ENCODE results near the gene EIF4E2.
"Not testable (repeated sequence)": the region's sequence is repeated elsewhere in the genome, so short reads cannot be mapped to it uniquely, and the experiment has no call there.

EIF4E2 gene

DNA sequence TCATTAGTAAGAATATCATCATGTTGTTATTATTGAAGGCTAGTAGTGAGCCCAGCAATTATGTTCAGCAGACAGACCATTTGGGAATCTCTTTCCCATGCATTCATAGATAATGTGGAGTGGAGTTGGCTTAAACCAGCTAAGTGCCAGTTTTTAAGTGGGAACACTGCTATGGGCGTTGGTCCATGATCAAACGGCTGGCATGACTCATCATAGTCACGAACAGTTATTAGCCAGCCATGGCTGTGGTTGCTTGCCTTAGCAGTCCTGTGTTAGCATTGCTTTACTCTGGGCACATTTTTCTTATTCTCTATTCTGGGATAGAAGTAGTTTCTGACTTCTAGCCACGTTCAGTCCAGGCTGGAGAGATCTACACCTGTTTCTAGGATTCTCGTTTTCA is 17.7 kb downstream of the EIF4E2 start:
- DNase-seq (ENCODE audit: low spot score), result no peak

- DNase-seq (ENCODE audit: low spot score), result no peak
Observed at GRCh38 chr2:232569541-232569940, 19.1 kb downstream of the EIF4E2 start.

DNA sequence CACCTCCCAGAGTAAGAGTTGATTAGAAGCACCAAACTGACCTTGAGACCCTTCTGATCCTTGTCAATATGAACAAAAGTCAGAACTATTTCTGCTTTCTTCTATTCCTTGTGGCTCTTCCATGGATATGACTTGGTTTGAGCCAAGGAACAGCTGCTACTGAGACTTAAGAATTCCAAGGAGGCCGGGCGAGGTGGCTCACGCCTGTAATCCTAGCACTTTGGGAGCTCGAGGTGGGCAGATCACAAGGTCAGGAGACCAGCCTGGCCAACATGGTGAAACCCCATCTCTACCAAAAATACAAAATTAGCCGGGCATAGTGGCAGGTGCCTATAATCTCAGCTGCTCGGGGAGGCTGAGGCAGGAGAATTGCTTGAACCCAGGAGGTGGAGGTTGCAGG is 20.0 kb downstream of the EIF4E2 start:
- DNase-seq (ENCODE audit: low spot score), result not testable (repeated sequence)

GRCh38 chr2:232571026-232571474 is 20.6 kb downstream of the EIF4E2 start:
- DNase-seq (ENCODE audit: low spot score), result no peak

DNA sequence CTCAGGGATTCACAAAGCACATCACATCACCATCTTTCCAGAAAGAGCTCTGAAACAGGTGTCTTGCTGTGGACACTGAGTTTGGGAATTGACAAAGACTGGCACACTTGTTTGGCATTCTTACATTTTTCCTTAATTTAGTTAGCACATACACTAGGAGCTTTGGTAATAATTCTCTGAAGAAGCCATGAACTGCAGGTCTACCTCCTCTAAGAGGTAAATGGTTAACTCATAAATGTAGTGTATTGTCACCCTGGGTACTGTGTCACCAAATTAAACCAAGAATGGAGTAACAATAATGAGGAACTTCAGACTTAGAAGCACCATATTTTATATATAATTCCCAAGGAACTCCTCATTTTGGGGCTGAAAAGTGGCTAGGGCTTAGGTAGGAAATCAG is 22.6 kb downstream of the EIF4E2 start:
- no peak for DNase-seq (ENCODE audit: low spot score)

DNA sequence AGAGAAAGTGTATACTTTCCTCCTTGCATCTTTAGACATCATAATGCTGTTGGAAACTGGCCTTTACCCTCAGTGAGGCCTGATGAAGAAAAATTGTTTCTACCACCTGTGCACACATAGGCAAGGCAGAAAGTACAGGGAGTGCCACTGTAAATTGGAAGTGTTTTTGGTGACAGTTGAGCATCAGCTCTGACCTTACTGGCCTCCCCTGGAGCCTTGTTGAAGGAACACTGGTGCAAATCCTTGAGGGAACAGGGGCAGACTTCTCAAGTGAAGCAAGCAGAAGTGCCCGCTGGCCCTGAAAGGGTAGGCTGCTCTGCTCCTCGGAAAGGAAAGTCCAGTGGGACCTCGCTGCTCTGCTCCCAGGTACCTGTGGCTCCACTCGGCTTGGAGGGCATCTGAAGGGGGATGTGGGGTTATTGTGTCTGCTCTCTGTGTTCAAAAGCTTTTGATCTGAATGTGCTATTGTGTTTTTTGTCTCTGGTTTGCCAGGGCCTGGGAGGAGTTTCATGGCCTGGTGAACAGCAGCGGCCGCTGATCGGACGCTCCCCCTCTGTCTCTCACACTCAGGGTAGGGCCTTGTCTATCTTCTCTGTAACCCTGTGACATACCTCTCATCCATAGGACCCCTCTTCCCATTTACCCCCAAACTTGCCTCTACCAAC is 23.4 kb downstream of the EIF4E2 start:
- DNase-seq (ENCODE audit: low spot score), result no peak

GRCh38 chr2:232574674-232575403 is 24.4 kb downstream of the EIF4E2 start:
- DNase-seq (ENCODE audit: low spot score), result no peak

DNA sequence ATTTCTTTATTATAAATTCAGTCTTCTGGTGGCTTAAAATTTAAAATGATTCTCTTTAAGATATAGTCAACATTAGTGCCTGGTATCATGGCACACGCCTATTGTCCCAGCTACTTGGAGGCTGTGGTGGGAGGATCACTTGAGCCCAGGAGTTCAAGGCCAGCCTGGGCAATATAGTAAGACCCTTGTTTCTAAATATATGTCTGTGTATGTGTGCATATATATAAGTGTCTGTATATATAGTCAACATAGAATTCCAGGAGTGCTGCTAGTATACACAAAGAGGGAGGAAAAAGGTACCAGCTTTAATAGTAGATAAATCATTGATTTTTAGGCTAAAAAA is 24.9 kb downstream of the EIF4E2 start:
- no peak for DNase-seq (ENCODE audit: low spot score)

- DNase-seq (ENCODE audit: low spot score), result no peak
Observed at GRCh38 chr2:232576995-232577394, 26.5 kb downstream of the EIF4E2 start.

GRCh38 chr2:232577841-232578240 is 27.4 kb downstream of the EIF4E2 start:
- no peak for DNase-seq (ENCODE audit: low spot score)

- DNase-seq (ENCODE audit: low spot score), result no peak
Observed at GRCh38 chr2:232578626-232579025, 28.1 kb downstream of the EIF4E2 start.

DNA sequence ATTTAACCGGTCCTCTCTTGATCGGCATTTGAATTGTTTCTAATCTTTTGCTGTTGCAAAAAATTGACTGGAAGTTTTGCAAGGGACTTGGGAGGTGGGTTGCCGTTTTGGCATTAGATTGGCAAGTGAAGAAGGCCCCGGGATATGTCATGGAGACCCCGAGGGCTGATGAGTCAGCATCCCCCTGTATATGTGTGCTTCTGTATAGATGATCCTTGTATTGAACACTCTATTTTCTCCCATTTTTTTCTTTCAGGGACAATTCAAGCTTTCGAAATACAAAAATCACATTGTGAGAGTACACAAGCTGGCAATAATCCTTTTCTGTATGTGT is 30.1 kb downstream of the EIF4E2 start:
- DNase-seq (ENCODE audit: low spot score), result no peak

DNA sequence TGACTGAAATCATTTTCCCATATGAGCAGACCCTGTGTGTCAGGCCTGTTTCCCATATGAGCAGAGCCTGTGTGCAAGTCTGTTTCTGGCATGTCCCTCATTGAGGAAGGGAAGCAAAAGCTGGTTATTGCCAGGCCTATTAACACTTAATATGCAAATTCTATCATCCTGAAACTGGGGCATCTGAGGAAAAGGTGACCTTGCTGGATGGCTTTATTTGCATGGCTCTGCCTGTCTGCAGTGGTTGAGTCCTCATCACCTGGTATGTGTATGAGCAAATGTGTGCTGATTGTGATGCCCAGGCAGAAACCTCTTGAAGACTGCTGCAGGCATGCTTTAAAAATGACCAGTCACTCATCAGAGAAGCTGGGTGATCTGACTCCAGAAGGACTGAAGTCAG is 31.2 kb downstream of the EIF4E2 start:
- no peak for DNase-seq (ENCODE audit: low spot score)

GRCh38 chr2:232584238-232584637 is 33.7 kb downstream of the EIF4E2 start:
- peak; percentile 12 for DNase-seq (ENCODE audit: low spot score)

DNA sequence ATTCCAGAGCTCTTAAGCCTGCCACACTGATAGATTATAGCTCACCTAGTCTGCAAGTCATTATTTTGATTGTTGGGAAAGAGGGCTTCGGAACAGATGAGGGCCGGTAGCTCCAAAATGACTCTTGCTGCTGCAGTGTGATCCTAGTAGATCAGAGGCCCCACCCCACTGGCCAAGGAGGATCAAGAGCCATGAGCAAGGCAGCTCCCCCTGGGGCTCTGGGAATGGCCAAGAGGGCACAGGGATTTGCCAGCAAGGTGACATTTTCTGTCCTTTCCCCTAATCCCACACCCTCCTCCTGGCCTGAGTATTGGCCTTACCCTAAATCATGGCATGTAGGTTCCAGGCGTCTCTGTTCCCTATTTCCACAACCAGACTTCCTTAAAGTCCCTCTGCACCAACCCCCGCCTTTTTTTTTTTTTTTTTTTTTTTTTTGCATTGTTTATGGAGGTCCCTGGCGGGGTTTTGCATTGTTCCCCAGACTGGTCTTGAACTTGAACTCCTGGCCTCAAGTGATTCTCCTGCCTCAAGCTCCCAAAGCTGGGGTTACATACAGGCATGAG is 36.5 kb downstream of the EIF4E2 start:
- DNase-seq (ENCODE audit: low spot score), result no peak

DNA sequence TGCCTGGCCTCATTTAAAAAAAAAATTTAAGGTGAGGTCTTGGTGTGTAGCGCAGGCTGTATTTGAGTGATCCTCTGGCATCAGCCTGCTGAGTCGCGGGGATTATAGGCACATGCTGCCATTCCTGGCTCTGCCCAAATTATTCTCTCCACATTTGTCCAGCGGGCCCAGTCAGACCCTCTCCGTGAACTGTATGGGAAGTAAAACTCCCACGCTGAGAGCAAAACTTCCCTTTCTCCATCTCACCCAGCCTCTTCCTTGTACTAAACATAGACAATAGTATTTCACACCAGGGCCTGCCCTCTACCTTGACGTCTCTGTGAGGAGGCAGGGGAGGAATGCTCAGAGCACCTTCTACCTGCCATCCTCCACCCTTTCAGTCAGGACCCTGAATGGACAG is 37.0 kb downstream of the EIF4E2 start:
- no peak for DNase-seq (ENCODE audit: low spot score)

DNA sequence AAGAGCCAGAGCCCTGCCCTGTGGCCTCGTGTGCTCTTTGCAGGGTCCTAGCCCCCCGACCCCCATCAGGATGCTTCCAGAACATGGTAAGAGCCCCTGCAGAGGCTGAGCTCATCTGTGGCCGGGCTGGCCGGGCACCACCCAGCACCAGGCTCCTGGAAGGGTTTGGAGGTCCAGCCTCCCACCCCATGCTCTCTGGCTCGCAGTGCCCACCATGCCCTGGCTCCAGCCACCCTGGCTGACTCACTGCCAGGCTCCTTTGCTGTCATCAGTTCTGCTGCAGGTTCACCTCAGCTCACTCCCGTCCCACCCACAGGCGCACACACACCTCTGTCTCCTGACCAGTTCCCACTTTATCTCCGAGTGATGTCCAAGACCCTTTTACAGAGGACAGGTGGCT is 37.5 kb downstream of the EIF4E2 start:
- no peak for DNase-seq (ENCODE audit: low spot score)

- DNase-seq (ENCODE audit: low spot score), result no peak
Observed at GRCh38 chr2:232588680-232589585, 38.4 kb downstream of the EIF4E2 start.

GRCh38 chr2:232592772-232593395 is 42.4 kb downstream of the EIF4E2 start:
- DNase-seq (ENCODE audit: low spot score), result peak; percentile 72

DNA sequence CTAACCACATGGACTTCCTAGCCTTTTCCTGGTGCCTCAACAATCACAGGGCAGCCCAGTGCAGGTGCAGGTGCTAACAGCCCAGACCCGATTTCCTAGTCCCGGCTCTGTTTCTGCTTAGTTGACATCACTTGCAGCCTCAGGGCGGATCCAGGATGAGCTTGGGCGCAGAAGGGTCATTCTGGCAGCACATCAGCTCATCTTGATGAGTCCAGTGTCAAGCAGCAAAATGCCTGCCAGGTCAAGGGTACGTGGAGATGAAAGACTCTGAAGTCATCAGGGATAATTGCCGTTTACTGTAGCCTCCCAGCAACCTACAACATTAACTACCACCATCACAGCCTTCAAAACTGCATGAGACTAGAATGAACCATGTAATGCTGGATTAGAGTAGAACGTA is 43.5 kb downstream of the EIF4E2 start:
- DNase-seq (ENCODE audit: low spot score), result no peak

DNA sequence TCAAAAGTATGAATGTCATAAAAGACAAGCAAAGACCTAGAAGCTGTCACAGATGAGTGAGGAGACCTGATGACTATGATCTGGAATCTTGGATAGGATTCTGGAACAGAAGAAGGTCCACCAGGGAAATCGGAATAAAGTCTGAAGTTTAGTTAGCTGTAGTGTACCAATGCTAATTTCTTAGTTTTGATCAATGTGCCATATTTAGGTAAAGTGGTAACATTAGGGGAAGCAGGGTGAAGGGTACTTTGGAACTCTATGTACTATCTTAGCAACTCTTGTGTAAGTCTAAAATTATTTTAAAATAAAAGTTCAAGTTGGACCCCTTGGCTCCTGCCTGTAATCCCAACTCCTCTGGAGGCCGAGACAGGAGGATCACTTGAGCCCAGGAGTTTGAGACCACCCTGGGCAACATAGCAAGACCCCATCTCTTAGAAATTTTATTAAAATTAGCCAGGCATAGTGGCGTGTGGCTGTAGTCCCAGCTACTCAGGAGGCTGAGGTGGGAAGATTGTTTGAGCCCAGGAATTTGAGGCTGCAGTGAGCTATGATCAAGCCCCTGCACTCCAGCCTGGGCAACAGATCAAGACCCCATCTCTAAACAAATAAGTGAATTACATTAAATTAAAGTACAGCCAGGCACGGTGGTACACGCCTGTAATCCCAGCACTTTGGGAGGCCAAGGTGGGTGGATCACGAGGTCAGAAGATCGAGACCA is 47.0 kb downstream of the EIF4E2 start:
- DNase-seq (ENCODE audit: low spot score), result no peak

DNA sequence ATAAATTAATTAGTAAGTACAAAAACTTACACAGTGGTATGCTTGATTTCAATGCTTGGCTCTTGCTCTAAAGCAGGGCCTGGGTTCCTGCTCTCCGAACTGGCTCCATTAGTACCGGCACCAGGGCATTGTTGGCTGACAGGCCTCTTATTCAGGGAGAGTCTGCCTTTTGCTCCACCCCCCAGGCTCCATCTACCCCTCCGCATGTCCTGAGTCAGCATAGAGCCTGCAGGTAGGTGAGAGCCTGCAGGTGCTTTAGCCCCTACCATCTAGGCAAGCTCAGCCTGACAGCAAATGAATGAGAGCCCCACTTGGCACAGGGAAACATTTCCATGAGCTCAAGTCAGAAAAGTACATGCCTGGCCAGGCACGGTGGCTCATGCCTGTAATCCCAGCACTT is 47.8 kb downstream of the EIF4E2 start:
- DNase-seq (ENCODE audit: low spot score), result no peak

Data from kidney capillary endothelial cell (primary cell).